HepG2 (cell line): ENCODE results near the gene MROH2A. TPM values are rescaled to one million over a fixed set of nuclear protein-coding genes. Genes with fewer than 3 reads are reported as not detected.

Experiments used
- ATAC-seq: fragments of 200-7000 bp; cut with Tn5 transposase; 3 replicates; pipeline ENCODE4 v1.9.1; 2020; ENCODE audit warnings: mild to moderate bottlenecking, moderate library complexity
- BruUV-seq: library from RNA; stranded (reverse); fragments of 400-500 nt; replicated peaks from 2 replicates; lab custom pipeline; 2021; lab: Mats Ljungman, UMichigan
- CTCF ChIA-PET: fragments of 300-600 bp; formaldehyde crosslinking; extraction: SDS; loops from one replicate; lab custom pipeline; 2021; ENCODE audit warnings: low total read pairs, inconsistent platforms, low intra/inter-chr PET ratio; lab: Yijun Ruan, JAX
- POLR2A ChIA-PET: fragments of 350-600 bp; sonication (Branson Sonifier 250); formaldehyde crosslinking; loops from one replicate; lab custom pipeline; 2020; ENCODE audit warnings: antibody characterized with exemption, inconsistent platforms; lab: Yijun Ruan, JAX
- DNase-seq: peaks from one replicate; pipeline ENCODE4 v3.0.0-alpha.2; 2015; ENCODE audit warnings: low spot score
- FAIRE-seq: peaks from 3 replicates; lab custom pipeline; 2011; peaks lifted over from hg19 to GRCh38; lab: Jason Lieb, UNC
- H2AFZ ChIP-seq: one replicate; pipeline ENCODE4 v1.6.1; 2011; ENCODE audit warnings: low read length, inconsistent platforms
- H3K27ac ChIP-seq: fragments of 300-600 bp; 3 replicates; pipeline ENCODE4 v1.8.0; 2011; ENCODE audit warnings: mixed run types, mild to moderate bottlenecking, mixed read lengths, low read length, inconsistent platforms; ENCODE audit not compliant: insufficient read depth; ENCODE audit errors: extremely low read length
- H3K27me3 ChIP-seq, 2 experiments: fragments of 200-600 bp in 1 of 2; 2 replicates in 1 of 2; 3 replicates in 1 of 2; pipeline versions ENCODE4 v1.6.0 to v1.8.0; 2011; ENCODE audit warnings: low read length in 2 of 2, mild to moderate bottlenecking in 2 of 2, moderate library complexity in 2 of 2, inconsistent platforms in 1 of 2; ENCODE audit not compliant: insufficient read depth in 2 of 2, control insufficient read depth in 1 of 2
- H3K36me3 ChIP-seq, 2 experiments: fragments of 200-600 bp in 1 of 2; replicated peaks in 1 of 2; 2 replicates in 1 of 2; 3 replicates in 1 of 2; pipeline versions ENCODE4 v1.5.1 to v1.8.0; 2011; ENCODE audit warnings: low read length in 2 of 2, inconsistent platforms in 1 of 2; ENCODE audit not compliant: insufficient read depth in 2 of 2, control insufficient read depth in 1 of 2
- H3K4me1 ChIP-seq: 2 replicates; pipeline ENCODE4 v1.5.1; 2012; ENCODE audit warnings: low read length, inconsistent platforms; ENCODE audit not compliant: insufficient read depth
- H3K4me2 ChIP-seq: 2 replicates; pipeline ENCODE4 v1.6.0; 2011; ENCODE audit warnings: low read depth, low read length, inconsistent platforms
- H3K4me3 ChIP-seq, 3 experiments: fragments of 200-600 bp in 1 of 3; sonication (generic), shearing (Covaris generic) in 1 of 3; replicated peaks in 1 of 3; 2 replicates each; pipeline ENCODE4 v1.5.1; 2011 to 2016; ENCODE audit warnings: low read length in 3 of 3, inconsistent platforms in 2 of 3, low read depth in 2 of 3, mild to moderate bottlenecking in 2 of 3, control low read depth in 1 of 3, mixed read lengths in 1 of 3; ENCODE audit not compliant: insufficient read depth in 1 of 3
- H3K79me2 ChIP-seq: one replicate; pipeline ENCODE4 v1.6.1; 2011; ENCODE audit warnings: low read length, inconsistent platforms; ENCODE audit not compliant: insufficient read depth
- H3K9ac ChIP-seq: 2 replicates; pipeline ENCODE4 v1.6.0; 2011; ENCODE audit warnings: mild to moderate bottlenecking, low read depth, low read length, inconsistent platforms; ENCODE audit not compliant: insufficient read depth
- H3K9me3 ChIP-seq: 2 replicates; pipeline ENCODE4 v1.5.1; 2012; ENCODE audit warnings: mild to moderate bottlenecking, low read length
- H4K20me1 ChIP-seq: 2 replicates; pipeline ENCODE4 v1.6.0; 2011; ENCODE audit warnings: inconsistent platforms, mild to moderate bottlenecking, low read length, moderate library complexity; ENCODE audit not compliant: insufficient read depth
- CHD2 ChIP-seq: IDR thresholded peaks from 2 replicates; pipeline ENCODE4 v1.6.1; 2011; ENCODE audit warnings: low read depth, low read length, improper control_type of control experiment
- CHD4 ChIP-seq: fragments of 200-600 bp; sonication (generic); IDR thresholded peaks from 2 replicates; pipeline ENCODE4 v1.7.0; 2017; ENCODE audit warnings: mild to moderate bottlenecking, low read length, borderline replicate concordance
- DNMT3B ChIP-seq: conservative IDR thresholded peaks from 2 replicates; pipeline ENCODE4 v1.6.1; 2016; ENCODE audit warnings: missing biosample characterization, control low read depth
- GABPA ChIP-seq, 2 experiments: IDR thresholded peaks; 2 replicates each; pipeline ENCODE4 v1.6.1; 2011 to 2016; ENCODE audit warnings: low read depth in 2 of 2, low read length in 1 of 2, missing biosample characterization in 1 of 2, missing genetic modification characterization in 1 of 2
- MED1 ChIP-seq: sonication (generic); formaldehyde crosslinking; IDR thresholded peaks from 2 replicates; pipeline ENCODE4 v1.4.0; 2020; ENCODE audit warnings: missing genetic modification reagents
- RFX3 ChIP-seq: IDR thresholded peaks from 2 replicates; pipeline ENCODE4 v1.6.1; 2016; ENCODE audit warnings: missing biosample characterization, missing genetic modification reagents
- SKI ChIP-seq: fragments of 450-650 bp; IDR thresholded peaks from one replicate; pipeline ENCODE4 v1.6.1; 2018; ENCODE audit warnings: mild to moderate bottlenecking; ENCODE audit not compliant: partially characterized antibody
- TP53 ChIP-seq: sonication (generic); formaldehyde crosslinking; conservative IDR thresholded peaks from 2 replicates; pipeline ENCODE4 v1.4.0; 2020; ENCODE audit warnings: missing genetic modification reagents
- ZKSCAN5 ChIP-seq: sonication (generic); formaldehyde crosslinking; IDR thresholded peaks from 2 replicates; pipeline ENCODE4 v1.5.1; 2020; ENCODE audit warnings: mild to moderate bottlenecking, missing genetic modification reagents
- ZNF781 ChIP-seq: sonication (generic); formaldehyde crosslinking; IDR thresholded peaks from 2 replicates; pipeline ENCODE4 v1.5.1; 2020; ENCODE audit warnings: borderline replicate concordance, mild to moderate bottlenecking, missing genetic modification reagents; ENCODE audit errors: not compliant biosample characterization
- WGBS: methylation state at CpG from one replicate; pipeline ENCODE4 v1.1.6; 2017; ENCODE audit warnings: low lambda C conversion rate; 5-methylcytosine and 5-hydroxymethylcytosine counted together
- in situ Hi-C: cut with HindIII; loops from 2 replicates; pipeline ENCODE4 v1.10.0; 2017; ENCODE audit warnings: low pct_unique_long_range_greater_than_20kb; ENCODE audit not compliant: extremely low pct_ligation_motif_present
- intact Hi-C: fragments of 100-400 bp; cut with micrococcal nuclease; formaldehyde crosslinking; loops from one replicate; pipeline ENCODE4 v1.10.0; 2022; ENCODE audit not compliant: unreplicated experiment
- polyA plus RNA-seq, 8 experiments: library from polyadenylated mRNA; depleted of rRNA in 3 of 8; stranded (reverse) in 7 of 8; unstranded in 1 of 8; fragments of >200 nt; fragmentation: Illumina TruSeq in 4 of 8; extraction: Trizol in 4 of 8; gene quantifications; 2 replicates each; pipeline versions ENCODE4 v1.2.1 to v1.2.3, GENCODE V29; 2011 to 2016; ENCODE audit warnings: low read depth in 4 of 8, missing spikeins in 1 of 8, mixed read lengths in 1 of 8; ENCODE audit not compliant: insufficient read depth in 1 of 8
- total RNA-seq, 5 experiments: library from RNA; depleted of rRNA; stranded (reverse); fragments of >200 nt; fragmentation: Illumina TruSeq; extraction: Trizol; gene quantifications; 2 replicates each; pipeline ENCODE4 v1.2.3, GENCODE V29; 2016; ENCODE audit warnings: low read depth in 1 of 5
- TF ChIP-seq, protein P1 (sequence below): sonication (generic); formaldehyde crosslinking; IDR thresholded peaks from 2 replicates; pipeline ENCODE4 v1.8.0; 2022; ENCODE audit warnings: missing genetic modification reagents, mild to moderate bottlenecking, moderate library complexity, borderline replicate concordance
- TF ChIP-seq, protein P2 (sequence below): sonication (generic); formaldehyde crosslinking; IDR thresholded peaks from 2 replicates; pipeline ENCODE4 v1.9.0; 2021; ENCODE audit warnings: mild to moderate bottlenecking, missing genetic modification reagents
- TF ChIP-seq, protein P3 (sequence below): sonication (generic); formaldehyde crosslinking; IDR thresholded peaks from 2 replicates; pipeline ENCODE4 v1.4.0; 2020; ENCODE audit warnings: missing genetic modification reagents

Gene MROH2A
- total and polyA plus RNA-seq, 2 of the 13 experiments (the other 11 are each of a cell fraction or from before 2014, with no cell fraction given): 0.03 to 0.04 TPM

DNA sequence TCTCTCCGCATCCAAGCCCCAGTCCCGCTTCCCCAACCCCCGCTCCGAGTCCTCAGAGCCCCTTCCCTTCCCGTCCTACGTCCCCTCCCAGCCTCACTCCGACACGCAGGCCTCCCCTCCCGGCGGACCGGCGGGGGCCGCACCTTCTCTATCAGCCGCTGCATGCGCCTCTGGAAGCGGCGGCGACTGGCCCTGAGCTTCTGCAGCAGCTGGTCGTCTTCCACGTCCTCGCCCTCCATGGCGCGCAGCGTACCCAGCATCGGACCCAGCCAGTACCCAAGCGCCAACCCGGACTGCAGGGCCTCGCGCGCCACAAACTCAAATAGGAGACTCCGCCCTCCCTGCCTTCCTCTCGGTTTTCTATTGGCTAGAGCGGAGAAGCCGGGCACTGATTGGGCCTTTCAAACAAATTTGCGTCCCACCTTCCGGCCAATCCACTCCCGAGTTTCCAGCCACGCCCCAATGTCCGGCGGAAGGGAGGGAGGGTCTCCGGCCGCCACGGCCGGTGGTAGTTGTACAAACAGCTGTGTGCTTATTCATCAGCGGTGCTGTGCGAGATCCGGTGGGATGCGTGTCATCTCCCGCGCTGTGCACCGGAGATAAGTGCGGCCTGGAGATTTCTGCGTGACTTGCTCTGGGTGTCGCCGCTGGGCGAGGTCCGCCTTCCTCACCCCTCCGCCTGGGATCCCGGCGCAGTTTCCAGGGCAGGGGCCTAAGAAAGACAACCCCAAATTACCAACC is 76.3 kb downstream of the MROH2A start, which contains the start of gene HJURP:
HJURP (minus strand) TSS at position 295 of the 741 bp plus-strand sequence; CDS start at position 260, 35 bp downstream.
- peaks cover 48% of the 10 kb centered on the region for H3K4me1 ChIP-seq
- TF ChIP-seq, protein P1, sequence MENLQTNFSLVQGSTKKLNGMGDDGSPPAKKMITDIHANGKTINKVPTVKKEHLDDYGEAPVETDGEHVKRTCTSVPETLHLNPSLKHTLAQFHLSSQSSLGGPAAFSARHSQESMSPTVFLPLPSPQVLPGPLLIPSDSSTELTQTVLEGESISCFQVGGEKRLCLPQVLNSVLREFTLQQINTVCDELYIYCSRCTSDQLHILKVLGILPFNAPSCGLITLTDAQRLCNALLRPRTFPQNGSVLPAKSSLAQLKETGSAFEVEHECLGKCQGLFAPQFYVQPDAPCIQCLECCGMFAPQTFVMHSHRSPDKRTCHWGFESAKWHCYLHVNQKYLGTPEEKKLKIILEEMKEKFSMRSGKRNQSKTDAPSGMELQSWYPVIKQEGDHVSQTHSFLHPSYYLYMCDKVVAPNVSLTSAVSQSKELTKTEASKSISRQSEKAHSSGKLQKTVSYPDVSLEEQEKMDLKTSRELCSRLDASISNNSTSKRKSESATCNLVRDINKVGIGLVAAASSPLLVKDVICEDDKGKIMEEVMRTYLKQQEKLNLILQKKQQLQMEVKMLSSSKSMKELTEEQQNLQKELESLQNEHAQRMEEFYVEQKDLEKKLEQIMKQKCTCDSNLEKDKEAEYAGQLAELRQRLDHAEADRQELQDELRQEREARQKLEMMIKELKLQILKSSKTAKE (CRISPR knock-in tag): peak; percentile 65; the same call in 1 of the 2 replicates
- TF ChIP-seq TP53 (CRISPR knock-in tag): no peak
- TF ChIP-seq CHD4: no peak
- no peak for TF ChIP-seq DNMT3B
- TF ChIP-seq, protein P2, sequence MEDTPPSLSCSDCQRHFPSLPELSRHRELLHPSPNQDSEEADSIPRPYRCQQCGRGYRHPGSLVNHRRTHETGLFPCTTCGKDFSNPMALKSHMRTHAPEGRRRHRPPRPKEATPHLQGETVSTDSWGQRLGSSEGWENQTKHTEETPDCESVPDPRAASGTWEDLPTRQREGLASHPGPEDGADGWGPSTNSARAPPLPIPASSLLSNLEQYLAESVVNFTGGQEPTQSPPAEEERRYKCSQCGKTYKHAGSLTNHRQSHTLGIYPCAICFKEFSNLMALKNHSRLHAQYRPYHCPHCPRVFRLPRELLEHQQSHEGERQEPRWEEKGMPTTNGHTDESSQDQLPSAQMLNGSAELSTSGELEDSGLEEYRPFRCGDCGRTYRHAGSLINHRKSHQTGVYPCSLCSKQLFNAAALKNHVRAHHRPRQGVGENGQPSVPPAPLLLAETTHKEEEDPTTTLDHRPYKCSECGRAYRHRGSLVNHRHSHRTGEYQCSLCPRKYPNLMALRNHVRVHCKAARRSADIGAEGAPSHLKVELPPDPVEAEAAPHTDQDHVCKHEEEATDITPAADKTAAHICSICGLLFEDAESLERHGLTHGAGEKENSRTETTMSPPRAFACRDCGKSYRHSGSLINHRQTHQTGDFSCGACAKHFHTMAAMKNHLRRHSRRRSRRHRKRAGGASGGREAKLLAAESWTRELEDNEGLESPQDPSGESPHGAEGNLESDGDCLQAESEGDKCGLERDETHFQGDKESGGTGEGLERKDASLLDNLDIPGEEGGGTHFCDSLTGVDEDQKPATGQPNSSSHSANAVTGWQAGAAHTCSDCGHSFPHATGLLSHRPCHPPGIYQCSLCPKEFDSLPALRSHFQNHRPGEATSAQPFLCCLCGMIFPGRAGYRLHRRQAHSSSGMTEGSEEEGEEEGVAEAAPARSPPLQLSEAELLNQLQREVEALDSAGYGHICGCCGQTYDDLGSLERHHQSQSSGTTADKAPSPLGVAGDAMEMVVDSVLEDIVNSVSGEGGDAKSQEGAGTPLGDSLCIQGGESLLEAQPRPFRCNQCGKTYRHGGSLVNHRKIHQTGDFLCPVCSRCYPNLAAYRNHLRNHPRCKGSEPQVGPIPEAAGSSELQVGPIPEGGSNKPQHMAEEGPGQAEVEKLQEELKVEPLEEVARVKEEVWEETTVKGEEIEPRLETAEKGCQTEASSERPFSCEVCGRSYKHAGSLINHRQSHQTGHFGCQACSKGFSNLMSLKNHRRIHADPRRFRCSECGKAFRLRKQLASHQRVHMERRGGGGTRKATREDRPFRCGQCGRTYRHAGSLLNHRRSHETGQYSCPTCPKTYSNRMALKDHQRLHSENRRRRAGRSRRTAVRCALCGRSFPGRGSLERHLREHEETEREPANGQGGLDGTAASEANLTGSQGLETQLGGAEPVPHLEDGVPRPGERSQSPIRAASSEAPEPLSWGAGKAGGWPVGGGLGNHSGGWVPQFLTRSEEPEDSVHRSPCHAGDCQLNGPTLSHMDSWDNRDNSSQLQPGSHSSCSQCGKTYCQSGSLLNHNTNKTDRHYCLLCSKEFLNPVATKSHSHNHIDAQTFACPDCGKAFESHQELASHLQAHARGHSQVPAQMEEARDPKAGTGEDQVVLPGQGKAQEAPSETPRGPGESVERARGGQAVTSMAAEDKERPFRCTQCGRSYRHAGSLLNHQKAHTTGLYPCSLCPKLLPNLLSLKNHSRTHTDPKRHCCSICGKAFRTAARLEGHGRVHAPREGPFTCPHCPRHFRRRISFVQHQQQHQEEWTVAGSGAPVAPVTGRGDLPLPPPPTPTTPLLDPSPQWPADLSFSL (CRISPR knock-in tag): no peak
- no peak for TF ChIP-seq RFX3
- TF ChIP-seq CHD2: peak; percentile 38; the same call in 1 of the 2 replicates
- TF ChIP-seq ZKSCAN5: no peak; the same call in 1 of the 2 replicates
- TF ChIP-seq GABPA (IDR thresholded peaks at IDR 0.05; ENCODE audit: low read depth, low read length): peak; percentile 79
- TF ChIP-seq GABPA (CRISPR knock-in tag; IDR thresholded peaks at IDR 0.05; ENCODE audit: low read depth): peak; percentile 94
- TF ChIP-seq, protein P3, sequence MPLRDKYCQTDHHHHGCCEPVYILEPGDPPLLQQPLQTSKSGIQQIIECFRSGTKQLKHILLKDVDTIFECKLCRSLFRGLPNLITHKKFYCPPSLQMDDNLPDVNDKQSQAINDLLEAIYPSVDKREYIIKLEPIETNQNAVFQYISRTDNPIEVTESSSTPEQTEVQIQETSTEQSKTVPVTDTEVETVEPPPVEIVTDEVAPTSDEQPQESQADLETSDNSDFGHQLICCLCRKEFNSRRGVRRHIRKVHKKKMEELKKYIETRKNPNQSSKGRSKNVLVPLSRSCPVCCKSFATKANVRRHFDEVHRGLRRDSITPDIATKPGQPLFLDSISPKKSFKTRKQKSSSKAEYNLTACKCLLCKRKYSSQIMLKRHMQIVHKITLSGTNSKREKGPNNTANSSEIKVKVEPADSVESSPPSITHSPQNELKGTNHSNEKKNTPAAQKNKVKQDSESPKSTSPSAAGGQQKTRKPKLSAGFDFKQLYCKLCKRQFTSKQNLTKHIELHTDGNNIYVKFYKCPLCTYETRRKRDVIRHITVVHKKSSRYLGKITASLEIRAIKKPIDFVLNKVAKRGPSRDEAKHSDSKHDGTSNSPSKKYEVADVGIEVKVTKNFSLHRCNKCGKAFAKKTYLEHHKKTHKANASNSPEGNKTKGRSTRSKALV: no peak
- peak; percentile 17 for TF ChIP-seq ZNF781
- no peak for TF ChIP-seq SKI
- TF ChIP-seq MED1 (CRISPR knock-in tag): peak; percentile 56

More for the DNA sequence above, 76.3 kb downstream of the MROH2A start, which contains the start of gene HJURP:
- H3K9ac ChIP-seq: peak within 1 kb of the TSS; percentile 94
- peak within 1 kb of the TSS; percentile 95 to 100 (median 98) for H3K4me3 ChIP-seq
- peaks cover 39% of the 10 kb centered on the region for H3K79me2 ChIP-seq
- no peaks in the 10 kb centered on the region for H3K9me3 ChIP-seq
- FAIRE-seq: peak; percentile 83
- DNase-seq: peak; percentile 97
- intact Hi-C loops: no loop called here
- peaks cover 10 to 29% of the 10 kb centered on the region in 2 experiments; a peak in 4 of 5 replicates for H3K36me3 ChIP-seq
- POLR2A ChIA-PET: no interaction called here
- peak within 1 kb of the TSS; percentile 83 for H3K27ac ChIP-seq
- H3K27me3 ChIP-seq: peaks cover 2 to 3% of the 10 kb centered on the region in 2 experiments; a peak in 1 of 5 replicates
- BruUV-seq: no TSS peak
- peak; percentile 97 for ATAC-seq
- WGBS: 1% methylated on average over 60 of the region's 60 CpGs
- CTCF ChIA-PET: no interaction called here
- peak within 1 kb of the TSS; percentile 73 for H2AFZ ChIP-seq
- in situ Hi-C loops: no loop called here
- H4K20me1 ChIP-seq: peaks cover 6% of the 10 kb centered on the region; the same call in 1 of the 2 replicates
- H3K4me2 ChIP-seq: peak within 1 kb of the TSS; percentile 92
